GM11168 (cell line): ENCODE results near the gene BHMT2.

ENCODE experiments used
- in situ Hi-C: fragments of 300-500 bp; cut with MboI; formaldehyde crosslinking; loops from one replicate; pipeline ENCODE4 v1.12.0; 2022; ENCODE audit warnings: low sequenced_read_pairs; ENCODE audit not compliant: unreplicated experiment

Gene BHMT2, protein sequence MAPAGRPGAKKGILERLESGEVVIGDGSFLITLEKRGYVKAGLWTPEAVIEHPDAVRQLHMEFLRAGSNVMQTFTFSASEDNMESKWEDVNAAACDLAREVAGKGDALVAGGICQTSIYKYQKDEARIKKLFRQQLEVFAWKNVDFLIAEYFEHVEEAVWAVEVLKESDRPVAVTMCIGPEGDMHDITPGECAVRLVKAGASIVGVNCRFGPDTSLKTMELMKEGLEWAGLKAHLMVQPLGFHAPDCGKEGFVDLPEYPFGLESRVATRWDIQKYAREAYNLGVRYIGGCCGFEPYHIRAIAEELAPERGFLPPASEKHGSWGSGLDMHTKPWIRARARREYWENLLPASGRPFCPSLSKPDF

DNA sequence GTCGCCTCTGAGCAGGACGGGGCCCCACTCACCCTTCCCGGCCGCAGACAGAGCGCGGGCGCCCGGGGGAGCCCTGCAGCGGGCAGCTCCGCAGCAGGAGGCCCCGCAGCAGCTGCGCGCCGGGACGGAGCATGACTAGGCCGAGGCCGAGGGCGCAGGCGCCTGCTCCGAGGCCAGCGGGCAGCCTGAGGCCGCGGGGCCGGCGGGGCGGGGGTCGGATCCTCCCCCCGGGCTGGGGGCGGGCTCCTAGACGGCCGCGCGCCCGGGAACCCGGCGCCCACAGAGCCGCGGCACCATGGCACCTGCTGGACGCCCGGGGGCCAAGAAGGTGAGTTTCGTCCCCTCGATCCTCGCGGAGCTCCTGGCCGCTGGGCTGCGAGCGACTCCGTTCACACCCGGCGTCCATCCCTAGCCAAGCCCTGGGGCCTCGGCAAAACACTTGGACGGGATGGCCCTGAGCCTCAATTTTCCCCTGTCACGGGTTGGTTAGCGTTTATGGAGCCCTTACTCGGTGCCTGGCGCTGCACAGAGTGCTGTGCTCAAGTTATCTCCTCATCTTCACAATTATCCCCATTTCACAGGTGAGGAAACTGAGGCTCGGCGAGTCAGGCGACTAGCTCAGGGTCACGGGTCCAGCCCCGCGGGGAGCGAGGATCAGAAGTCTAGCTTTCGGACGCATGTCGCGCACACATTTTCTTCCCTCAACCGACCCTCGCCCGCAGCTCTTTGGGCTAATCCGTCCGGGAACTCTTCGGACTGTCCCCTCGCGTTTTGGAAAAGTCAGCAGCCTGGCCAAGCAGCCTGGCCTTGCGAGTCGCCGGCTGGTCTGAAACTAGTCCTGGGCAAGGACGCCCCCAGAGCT lies at the start of gene BHMT2, which contains the start of gene DMGDH:
BHMT2 (plus strand) TSS at position 280 of the 862 bp plus-strand sequence; CDS start at position 296, 16 bp downstream.
DMGDH (minus strand) TSS at position 187 of the 862 bp plus-strand sequence; CDS start at position 133, 54 bp downstream.
- in situ Hi-C loops: no loop called here

DNA sequence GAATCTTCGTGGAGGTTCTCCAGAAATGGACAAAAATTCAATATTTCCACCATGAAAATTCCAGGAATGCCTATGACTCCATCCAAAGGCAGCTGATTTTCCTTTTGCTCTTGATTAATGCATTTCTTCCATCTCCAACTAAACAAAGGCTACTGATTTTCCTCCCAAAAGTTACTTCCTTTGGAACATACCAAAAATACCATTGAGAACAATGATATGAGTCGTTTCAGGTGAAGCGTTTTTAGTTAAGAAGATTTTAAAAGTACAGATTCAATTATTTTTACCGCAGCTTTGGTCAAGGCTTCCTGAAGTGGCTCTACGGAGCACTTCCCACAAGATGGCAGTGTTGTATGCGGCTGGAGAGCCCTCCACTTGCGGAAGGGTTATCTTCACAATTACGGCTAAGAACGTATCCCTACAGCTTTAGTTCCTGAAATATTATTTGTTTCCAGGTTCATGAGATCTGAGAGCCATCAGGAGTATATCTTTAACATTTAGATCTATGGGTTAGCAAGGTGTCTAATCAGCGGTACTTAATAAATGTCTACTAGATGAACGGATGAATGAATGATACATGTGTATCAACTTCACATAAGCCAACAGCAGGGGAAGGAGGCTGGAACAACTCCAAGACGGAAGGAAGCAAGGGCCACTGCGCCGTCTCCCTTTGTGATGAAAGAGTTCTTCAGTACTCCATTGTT lies 48.6 kb upstream of the BHMT2 start:
- in situ Hi-C loops: loop anchor here (10.0 kb wide), 1 partner anchor 94 kb away; the partner anchor contains the start of gene BHMT

DNA sequence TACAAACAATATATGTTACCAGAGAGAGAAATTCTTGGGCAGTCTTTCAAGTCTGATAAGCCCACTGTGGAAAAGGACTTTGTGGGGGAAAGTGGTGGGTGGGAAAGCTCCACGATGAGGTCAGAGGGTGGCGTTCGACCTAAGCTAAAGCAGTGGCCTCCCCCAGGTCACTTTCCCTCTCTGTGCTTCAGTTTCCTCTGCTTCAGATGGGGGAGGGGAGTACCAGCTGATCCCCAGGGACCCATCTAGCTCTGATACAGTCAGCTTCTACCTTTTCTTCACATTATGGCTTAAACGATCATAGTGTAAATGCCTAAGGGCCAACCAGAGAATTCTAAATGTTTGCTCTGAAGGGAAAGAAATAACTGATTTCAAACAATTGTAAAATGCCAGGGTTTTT lies 47.8 kb upstream of the BHMT2 start:
- in situ Hi-C loops: loop anchor here (10.0 kb wide), 1 partner anchor 93 kb away; the partner anchor contains the start of gene BHMT

DNA sequence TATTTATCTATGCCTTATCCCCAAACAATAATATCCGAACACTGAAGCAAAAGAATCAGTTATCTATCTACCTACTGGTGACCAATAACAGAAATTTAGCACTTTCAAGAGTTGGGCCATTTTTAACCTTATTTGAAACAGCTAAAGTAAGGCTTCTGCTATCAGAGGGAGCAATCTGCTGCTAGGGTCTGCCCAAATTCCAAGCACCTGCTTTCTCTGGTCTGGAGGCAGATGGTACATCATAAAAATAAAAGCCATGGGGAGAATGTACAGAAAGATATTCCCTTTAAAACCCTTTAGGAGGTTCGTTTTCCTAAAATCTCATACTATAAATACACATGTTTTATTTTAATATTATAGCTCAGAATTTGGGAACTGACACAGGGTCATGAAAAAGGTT lies 46.8 kb upstream of the BHMT2 start:
- in situ Hi-C loops: loop anchor here (10.0 kb wide), 1 partner anchor 92 kb away; the partner anchor contains the start of gene BHMT

DNA sequence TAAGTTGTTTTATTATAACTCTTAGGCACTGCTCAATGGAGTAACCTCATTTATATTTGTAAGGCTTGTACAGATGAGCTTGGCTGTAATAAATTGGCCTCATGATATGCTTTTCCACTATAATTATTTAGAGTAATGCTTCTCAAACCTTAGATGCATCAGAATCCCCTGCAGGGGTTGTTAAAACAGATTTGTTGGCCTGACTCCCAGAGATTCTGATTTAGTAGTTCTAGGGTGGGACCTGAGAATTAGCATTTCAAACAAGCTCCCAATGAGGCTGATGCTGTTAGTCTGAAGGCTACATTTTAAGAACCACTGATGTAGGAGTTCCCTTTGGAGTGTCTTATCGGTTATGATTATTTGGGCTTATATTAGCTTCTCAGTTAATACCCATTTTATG lies 46.2 kb upstream of the BHMT2 start:
- in situ Hi-C loops: loop anchor here (10.0 kb wide), 1 partner anchor 91 kb away; the partner anchor contains the start of gene BHMT

DNA sequence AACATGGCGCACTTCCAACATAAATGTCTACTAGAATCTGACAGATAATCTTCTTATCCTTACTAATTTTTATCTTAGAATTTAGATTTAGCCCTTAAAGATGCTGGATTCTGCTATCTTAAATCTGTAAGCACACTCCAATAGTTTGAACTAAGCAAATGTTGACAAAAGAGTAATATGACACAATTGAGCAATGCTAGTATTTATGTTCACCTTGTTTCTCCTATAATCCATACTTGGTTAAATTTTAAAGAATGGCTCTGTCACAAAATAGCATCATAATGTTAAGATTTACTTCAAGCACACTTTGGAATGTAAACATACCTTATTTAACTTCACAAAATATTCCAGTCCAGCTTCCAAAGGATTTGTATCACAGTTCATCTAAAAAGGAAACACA lies 45.6 kb upstream of the BHMT2 start:
- in situ Hi-C loops: loop anchor here (10.0 kb wide), 1 partner anchor 91 kb away; the partner anchor contains the start of gene BHMT

DNA sequence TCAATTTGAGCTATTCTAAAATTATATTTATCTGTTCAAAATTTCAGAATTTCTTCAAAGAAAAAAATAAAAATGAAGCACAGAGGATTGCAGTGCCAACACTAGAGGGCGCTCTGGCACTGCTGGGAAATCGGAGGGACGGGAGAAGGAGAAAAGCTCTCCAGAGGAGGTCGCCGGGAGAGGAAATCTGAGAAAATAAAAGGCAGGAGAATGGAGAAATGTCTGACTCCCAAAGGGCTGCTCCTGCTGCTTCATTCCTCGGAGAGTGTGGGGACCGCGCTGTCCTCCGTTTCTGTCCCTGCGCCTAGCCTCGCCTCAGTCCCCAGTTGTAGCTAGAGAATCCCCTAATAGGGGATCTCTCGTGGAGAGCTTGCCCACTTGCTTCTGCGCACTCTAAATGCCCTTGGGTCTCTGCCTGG lies 44.5 kb upstream of the BHMT2 start:
- in situ Hi-C loops: loop anchor here (10.0 to 25.0 kb wide), 2 partner anchors 90 to 437 kb away; partner anchors contain the start of gene BHMT

DNA sequence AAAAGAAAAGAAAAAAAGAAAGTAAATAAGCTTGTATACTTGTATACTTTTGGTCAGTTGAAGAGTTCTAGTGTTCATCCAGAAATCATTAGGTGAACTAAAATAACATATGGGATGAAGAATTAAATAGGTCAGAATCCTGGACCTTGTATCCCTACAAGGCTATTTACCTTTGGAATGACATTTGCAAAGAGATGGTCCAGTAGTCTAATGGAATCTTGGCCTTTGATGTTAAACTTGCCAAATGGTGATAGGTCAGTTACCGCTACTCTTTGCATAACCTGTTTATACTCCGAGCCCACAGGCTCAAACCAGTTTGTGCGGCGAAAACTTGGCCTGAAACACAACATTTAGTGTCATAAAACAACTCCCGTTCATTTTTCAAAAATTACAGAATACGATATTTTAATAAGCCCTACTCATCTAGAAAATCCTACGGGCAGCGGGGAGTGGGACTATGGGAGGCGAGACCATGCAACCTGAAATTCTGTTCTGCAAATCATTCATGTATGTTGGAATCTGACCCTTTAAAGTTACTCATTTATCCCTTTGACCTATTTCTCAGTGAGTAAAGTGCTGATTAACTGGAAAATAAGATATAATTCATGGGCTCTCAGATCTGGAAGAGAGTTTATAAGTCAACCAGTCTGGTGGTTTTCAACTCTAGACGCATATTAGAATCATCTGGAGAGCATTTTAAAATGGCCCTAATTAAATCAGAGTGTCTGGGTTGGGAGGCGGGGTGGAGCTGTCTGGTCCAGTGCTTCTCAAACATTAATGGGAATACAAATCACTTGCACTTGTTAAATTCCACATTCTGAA lies 38.7 kb upstream of the BHMT2 start:
- in situ Hi-C loops: loop anchor here (25.0 kb wide), 1 partner anchor 431 kb away; no protein-coding TSS in a partner anchor

DNA sequence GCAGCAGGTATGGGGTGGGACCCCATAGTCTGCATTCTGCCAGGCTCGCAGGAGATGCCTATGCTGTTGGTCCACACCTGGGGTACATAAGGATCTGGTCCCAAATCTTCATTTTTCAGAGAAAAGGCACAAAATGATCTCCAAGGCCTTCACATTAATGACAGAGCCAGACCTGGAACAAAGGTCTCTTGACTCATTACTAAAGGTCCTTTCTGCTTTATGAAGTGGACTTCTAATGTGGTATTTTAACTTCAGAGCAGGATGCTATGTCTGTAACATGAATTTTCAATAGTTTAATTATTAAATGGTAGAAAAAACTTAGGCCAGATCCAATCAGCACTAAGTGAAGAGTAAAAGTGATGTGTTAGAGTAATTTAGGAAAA lies 38.1 kb upstream of the BHMT2 start:
- in situ Hi-C loops: loop anchor here (25.0 kb wide), 1 partner anchor 431 kb away; no protein-coding TSS in a partner anchor

DNA sequence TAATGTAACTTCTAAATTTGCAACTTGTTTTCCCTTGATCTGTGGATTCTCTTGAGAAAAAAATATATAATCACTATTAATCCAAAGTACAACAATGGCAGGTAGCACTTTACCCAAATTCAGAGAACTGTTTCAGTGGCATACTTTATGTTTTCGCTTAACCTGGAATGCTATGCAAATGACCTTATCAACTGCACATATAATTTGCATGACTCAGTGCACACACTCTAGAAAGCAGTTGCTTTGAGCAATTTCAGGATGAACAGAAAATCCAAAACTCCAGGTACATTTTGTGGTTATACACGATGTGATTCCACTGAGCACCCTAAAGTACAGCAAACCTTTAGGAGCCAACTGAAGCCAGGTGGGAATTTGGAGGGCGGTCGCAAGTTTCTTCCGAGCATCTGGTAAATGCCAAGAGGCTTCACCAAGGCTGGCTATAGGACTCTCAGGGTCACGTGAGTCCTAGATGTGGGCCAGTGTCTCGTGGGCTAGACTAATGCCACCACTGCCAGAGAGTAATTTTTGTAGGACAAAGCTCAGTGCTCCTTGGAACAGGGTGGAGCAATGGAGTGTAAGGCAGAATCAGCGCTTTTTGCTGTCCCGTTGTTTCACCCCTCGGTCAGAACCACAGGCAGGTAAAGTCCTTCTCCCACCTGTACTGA lies 37.4 kb upstream of the BHMT2 start:
- in situ Hi-C loops: loop anchor here (25.0 kb wide), 1 partner anchor 430 kb away; no protein-coding TSS in a partner anchor

DNA sequence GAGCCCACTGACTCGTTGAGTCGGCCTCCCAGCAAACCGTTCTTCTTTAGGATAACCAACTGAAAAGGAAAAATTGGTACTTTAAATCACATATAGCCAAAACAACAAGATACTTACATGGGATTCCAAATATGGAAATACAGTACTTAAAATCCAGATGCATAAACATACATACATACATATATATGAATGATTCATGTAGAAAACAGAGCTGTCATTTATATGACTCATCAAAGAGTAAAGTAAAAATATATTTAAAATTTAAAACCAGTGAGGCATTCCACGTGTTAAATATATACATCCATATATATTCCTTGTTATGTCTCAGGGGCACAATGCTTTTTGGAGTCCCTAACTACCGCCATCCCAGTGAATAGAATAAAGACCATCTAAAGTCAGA lies 36.8 kb upstream of the BHMT2 start:
- in situ Hi-C loops: loop anchor here (25.0 kb wide), 1 partner anchor 430 kb away; no protein-coding TSS in a partner anchor

DNA sequence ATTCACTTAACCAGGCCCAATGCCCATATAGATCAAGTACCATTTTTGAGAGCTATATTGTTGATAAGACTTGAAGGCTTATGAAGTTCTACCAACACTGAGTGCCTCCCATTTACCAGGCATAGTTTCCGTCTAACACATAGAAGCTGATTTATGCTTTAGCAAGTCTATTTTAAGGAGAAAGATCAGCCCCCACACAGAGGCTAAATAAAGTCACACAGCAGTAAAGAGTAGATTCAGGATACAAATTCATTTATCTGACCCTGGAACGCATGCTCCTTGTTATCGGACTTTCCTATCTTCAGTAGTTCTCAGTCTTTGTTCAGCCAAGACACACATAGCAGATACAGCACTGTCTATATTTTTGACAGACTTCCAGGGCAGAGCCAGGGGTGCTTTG lies 34.3 kb upstream of the BHMT2 start:
- in situ Hi-C loops: loop anchor here (25.0 kb wide), 1 partner anchor 427 kb away; no protein-coding TSS in a partner anchor

DNA sequence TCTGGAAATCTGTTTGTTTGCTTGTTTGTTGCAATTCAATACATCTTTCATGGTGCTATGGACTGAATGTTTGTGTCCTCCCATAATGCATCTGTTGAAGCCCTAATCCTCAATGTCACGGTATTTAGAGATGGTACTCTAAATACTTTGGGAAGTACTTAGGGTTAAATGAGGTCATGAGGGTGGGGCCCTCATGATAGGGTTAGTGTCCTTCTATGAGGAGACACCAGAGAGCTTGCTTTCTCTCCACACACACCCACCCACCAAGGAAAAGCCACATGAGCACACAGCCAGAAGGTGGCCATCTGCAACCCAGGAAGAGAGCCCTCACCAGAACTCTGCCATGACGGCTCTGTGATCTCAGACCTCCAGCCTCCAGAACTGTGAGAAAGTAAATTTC lies 32.8 kb upstream of the BHMT2 start:
- in situ Hi-C loops: loop anchor here (25.0 kb wide), 1 partner anchor 426 kb away; no protein-coding TSS in a partner anchor

DNA sequence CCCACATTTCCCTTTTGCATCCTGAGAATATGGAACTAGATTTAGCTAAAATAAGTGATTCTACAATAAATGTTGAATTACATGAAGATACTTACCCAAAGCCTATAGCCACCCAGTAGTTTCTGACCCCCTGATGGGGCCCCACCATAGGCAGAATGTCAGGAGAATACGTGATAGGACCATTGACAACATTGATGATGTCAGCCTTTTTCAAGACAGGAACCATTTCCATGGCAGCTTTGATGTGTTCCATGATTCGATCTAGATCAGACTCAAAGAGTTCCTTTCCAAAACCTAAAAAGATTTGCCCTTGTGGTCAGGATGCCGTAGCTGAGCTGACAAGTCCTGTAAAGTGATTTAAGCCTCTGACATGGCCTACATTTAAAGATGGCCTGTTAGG lies 27.4 kb upstream of the BHMT2 start:
- in situ Hi-C loops: loop anchor here (25.0 kb wide), 1 partner anchor 420 kb away; no protein-coding TSS in a partner anchor

DNA sequence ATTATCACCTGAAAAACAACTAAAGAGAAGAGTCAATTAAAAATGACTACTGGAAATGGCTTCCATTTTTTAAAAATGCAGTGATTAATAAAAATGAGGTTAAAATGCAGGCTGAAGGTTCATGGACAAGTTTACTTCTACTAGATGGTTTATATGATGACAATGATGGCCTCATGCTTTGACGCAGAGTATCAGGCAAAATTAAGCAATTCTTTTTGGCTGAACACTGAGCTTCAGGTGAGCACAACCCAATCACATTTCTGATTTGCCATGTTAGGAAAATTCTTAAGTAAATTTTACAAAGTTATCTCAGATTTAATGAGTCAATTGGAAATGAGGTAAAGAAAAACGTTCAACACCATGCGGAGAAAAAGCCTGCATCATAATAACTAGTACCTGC lies 22.4 kb upstream of the BHMT2 start:
- in situ Hi-C loops: loop anchor here (25.0 kb wide), 1 partner anchor 415 kb away; no protein-coding TSS in a partner anchor

DNA sequence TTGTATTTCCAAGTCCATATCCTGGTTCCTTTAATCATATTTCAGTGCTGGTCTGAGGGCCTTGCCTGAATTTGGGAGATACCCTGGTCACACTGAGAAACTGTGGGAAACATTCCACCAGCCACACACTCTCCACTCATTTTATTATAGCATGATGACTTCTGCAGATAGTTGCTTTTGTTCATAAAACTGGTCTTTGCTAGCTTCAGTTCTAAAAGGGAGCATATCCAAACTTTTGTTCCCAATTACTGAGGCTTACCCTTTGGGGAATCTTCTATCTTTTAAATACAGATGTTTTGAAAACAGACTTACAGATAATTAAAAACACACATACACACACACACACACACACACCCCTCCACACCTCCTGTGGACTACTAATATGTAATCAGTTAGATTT lies 21.1 kb upstream of the BHMT2 start:
- in situ Hi-C loops: loop anchor here (25.0 kb wide), 1 partner anchor 414 kb away; no protein-coding TSS in a partner anchor

DNA sequence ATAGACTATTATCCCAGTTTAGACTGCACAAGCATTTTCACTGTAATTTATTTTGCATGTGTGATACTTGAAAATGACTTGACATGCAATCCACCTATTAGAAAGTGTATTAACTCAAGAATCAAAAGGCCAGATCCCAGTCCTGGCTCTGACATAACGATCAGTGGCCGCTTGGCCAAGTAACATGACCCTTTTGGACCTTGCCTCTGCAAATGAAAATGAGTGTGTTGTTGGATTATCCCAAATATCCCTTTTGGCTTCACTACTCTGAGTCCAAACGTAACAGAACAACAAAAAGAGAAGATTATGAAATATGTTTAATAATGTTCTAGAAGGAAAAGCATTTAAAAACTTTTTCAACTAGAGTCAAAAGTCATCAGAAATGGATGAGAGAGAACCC lies 19.1 kb upstream of the BHMT2 start:
- in situ Hi-C loops: no loop called here

DNA sequence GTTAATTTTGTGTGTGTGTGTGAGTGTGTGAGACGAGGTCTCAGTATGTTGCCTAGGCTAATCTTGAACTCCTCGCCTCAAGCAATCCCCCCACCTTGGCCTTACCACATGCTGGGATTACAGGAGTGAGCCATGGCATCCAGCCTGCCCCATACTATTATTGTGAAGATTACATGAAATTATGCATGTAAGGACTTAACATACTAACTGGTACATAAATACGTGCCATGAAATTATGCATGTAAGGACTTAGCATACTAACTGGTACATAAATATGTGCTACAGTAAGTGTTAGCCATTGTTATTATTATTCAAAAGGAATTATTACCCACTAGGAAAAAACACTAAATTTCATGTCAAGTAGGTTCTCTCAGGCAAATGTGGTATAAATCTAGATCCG lies 16.2 kb upstream of the BHMT2 start:
- in situ Hi-C loops: no loop called here
